CD8-positive, alpha-beta memory T cell (primary cell): ENCODE data around the gene MAPK11. TPM values are rescaled to one million over a fixed set of nuclear protein-coding genes. Genes with fewer than 3 reads are reported as not detected.
A peak's percentile ranks its signal among the peaks of the same experiment; 100 is the strongest.

Source experiments
- CTCF ChIA-PET: fragments of 350-600 bp; sonication (Branson Sonifier 250); formaldehyde crosslinking; loops from one replicate; lab custom pipeline; 2021; ENCODE audit warnings: antibody characterized with exemption; lab: Charles Lee
- POLR2A ChIA-PET: fragments of 350-600 bp; sonication (Branson Sonifier 250); formaldehyde crosslinking; loops from one replicate; lab custom pipeline; 2021; ENCODE audit warnings: antibody characterized with exemption; lab: Charles Lee
- DNase-seq, 5 donors: peaks; one replicate each; pipeline versions ENCODE4 v3.0.0 to v3.0.0-alpha.2; 2020 to 2022; ENCODE audit warnings: mixed read lengths in 1 of 5
- H3K27ac ChIP-seq: one replicate; pipeline ENCODE4 v1.7.0; 2013; ENCODE audit warnings: low read depth, mild to moderate bottlenecking, low read length, moderate library complexity
- H3K27me3 ChIP-seq: 2 replicates; pipeline ENCODE4 v1.7.0; 2013; ENCODE audit warnings: low read length, mild to moderate bottlenecking; ENCODE audit not compliant: insufficient read depth, poor library complexity, severe bottlenecking
- H3K36me3 ChIP-seq: 2 replicates; pipeline ENCODE4 v1.7.0; 2013; ENCODE audit warnings: mild to moderate bottlenecking, low read length, moderate library complexity; ENCODE audit not compliant: insufficient read depth
- H3K4me1 ChIP-seq: 2 replicates; pipeline ENCODE4 v1.7.0; 2013; ENCODE audit warnings: mild to moderate bottlenecking, low read length, moderate library complexity; ENCODE audit not compliant: insufficient read depth
- H3K4me3 ChIP-seq: 2 replicates; pipeline ENCODE4 v1.7.0; 2013; ENCODE audit warnings: mild to moderate bottlenecking, low read length
- H3K9me3 ChIP-seq: 2 replicates; pipeline ENCODE4 v1.7.0; 2013; ENCODE audit warnings: mild to moderate bottlenecking, low read length
- H3K27ac Mint-ChIP-seq, 8 donors: one replicate each; pipeline ENCODE4 v1.8.0; 2020 to 2021; ENCODE audit warnings: mixed read lengths in 8 of 8, mild to moderate bottlenecking in 6 of 8, inconsistent platforms in 3 of 8, moderate library complexity in 3 of 8
- H3K27me3 Mint-ChIP-seq, 2 donors: one replicate each; pipeline ENCODE4 v1.8.0; 2020 to 2021; ENCODE audit warnings: mixed read lengths in 2 of 2, mild to moderate bottlenecking in 1 of 2, moderate library complexity in 1 of 2
- H3K36me3 Mint-ChIP-seq, 3 donors: one replicate each; pipeline ENCODE4 v1.8.0; 2020 to 2021; ENCODE audit warnings: mixed read lengths in 3 of 3, inconsistent platforms in 1 of 3, mild to moderate bottlenecking in 1 of 3
- H3K4me1 Mint-ChIP-seq, 3 donors: one replicate each; pipeline ENCODE4 v1.8.0; 2020 to 2021; ENCODE audit warnings: mixed read lengths in 3 of 3, inconsistent platforms in 1 of 3, mild to moderate bottlenecking in 1 of 3
- H3K4me3 Mint-ChIP-seq, 7 donors: one replicate each; pipeline ENCODE4 v1.8.0; 2020 to 2021; ENCODE audit warnings: mixed read lengths in 7 of 7, mild to moderate bottlenecking in 6 of 7, moderate library complexity in 4 of 7, inconsistent platforms in 2 of 7
- H3K9me3 Mint-ChIP-seq, 5 donors: one replicate each; pipeline ENCODE4 v1.8.0; 2020 to 2022; ENCODE audit warnings: mixed read lengths in 5 of 5, mild to moderate bottlenecking in 3 of 5, moderate library complexity in 2 of 5, inconsistent platforms in 1 of 5
- polyA plus RNA-seq: library from polyadenylated mRNA; unstranded; fragments of 300-500 nt; fragmentation: Illumina TruSeq; gene quantifications from one replicate; pipeline ENCODE4 v1.2.3, GENCODE V29; 2021
- total RNA-seq, 2 experiments: library from RNA; stranded (reverse); gene quantifications; one replicate each; pipeline ENCODE4 v1.2.3, GENCODE V29; 2021

MAPK11 gene
- total and polyA plus RNA-seq, 3 experiments from 2014 or later, result 0.28 to 13.2 (median 12.8) TPM

DNA sequence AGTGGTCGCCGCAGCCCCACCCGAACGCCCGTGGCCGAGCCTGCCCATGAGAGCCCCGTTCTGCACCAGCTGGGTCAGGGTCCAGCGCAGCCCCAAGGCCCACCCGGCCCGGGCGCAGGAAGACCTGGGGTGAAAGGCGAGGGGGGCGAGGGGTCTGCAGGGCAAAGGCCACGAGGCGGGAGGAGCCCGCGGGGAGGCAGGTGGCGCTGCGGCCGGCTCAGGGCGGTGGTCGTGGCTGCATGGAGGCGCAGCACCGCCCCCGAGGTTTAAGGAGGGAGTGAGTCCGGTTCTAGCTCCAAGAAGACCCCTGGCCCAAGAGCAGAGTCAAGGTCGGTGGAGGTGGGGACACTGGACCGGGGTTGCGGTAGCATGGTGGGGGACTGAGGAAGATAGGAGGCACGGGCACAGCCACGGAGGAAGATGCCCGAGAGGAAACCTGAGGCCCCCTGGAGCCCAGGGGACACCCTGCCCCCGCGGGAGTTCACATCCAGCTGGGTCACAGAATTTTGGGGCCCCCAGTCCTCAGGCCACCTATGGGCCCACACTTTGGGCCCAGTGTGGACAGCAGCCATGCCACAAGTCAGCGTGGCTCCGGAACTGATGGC, 18.6 kb downstream of the MAPK11 start:
- no peaks in the 10 kb centered on the region for H3K9me3 Mint-ChIP-seq
- H3K36me3 Mint-ChIP-seq, result peaks cover 0 to 12% (median 5%) of the 10 kb centered on the region in 3 donors
- Histone ChIP-seq H3K27me3 (no peaks in the 10 kb centered on the region), H3K4me1 (peaks cover 28% of the 10 kb centered on the region), H3K36me3 (peaks cover 3% of the 10 kb centered on the region), H3K4me3 (no peak overlapping the region), H3K27ac (no peak overlapping the region), H3K9me3 (no peaks in the 10 kb centered on the region)
- H3K4me3 Mint-ChIP-seq, result peak overlapping the region in 6 of 7 donors; percentile 15 to 68 (median 54)
- ChIA-PET CTCF (interaction anchor here (0.6 to 3.9 kb wide), 21 partner anchors 9 to 370 kb away, joined by 3 to 33 read pairs (median 4); partner anchors contain the start of genes DENND6B, MAPK11 and SCO2), POLR2A (interaction anchor here (0.7 to 2.2 kb wide), 5 partner anchors 75 to 281 kb away, joined by 3 to 7 read pairs (median 4); partner anchors contain the start of genes DENND6B, LMF2, NCAPH2 and SCO2)
- DNase-seq, result no peak
- peaks cover 8 to 36% (median 9%) of the 10 kb centered on the region in 3 donors for H3K4me1 Mint-ChIP-seq
- H3K27ac Mint-ChIP-seq, result peak overlapping the region in 5 of 8 donors; percentile 21 to 79 (median 52)
- peaks cover 0 to 1% of the 10 kb centered on the region in 2 donors for H3K27me3 Mint-ChIP-seq

DNA sequence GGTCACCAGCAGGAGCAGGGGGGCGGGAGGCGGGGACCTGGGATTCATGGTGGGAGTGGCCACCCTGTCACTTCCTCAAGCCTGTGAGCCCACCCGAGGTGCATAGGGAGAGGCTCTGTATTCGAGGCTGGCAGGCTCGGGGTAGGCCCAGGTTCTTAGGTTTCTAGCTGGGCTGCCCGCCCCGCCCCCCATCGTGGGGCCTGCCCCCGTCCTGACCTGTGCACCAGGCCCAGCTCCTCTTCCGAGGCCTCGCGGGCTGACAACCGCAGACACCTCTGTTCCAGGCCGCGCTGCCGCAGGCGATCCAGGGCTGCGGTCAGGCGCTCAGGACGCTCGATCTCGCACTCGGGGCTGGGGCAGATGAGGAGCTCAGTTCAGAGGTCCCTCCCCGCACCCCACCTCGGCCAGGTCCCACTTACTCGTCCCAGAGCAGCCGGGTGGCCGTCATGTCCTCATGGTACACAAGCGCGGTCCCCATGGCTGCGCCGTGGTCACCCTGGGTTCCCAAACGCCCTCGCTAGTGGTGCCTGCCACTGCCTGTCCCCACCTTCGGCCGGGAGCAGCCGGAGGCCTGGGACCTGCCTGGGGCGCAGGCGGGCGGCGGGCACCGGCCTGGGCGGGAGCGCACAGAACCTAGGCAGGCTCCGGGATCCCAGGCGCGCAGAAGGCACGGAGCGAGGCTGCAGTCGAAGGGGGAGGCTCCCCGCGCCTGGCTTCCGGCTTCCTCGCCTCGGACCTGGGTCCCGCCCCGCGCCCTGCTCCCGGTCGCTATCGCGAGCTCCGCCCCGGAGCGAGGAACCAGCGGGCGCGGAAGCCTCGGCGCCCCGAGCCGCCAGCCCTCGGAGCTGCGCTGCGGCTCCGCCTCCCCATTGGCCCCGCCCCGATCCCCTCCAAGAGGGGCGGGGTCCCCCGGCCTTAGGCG, 19.4 kb downstream of the MAPK11 start, which contains the start of gene HDAC10:
Gene HDAC10, minus strand, starts transcription at position 711 of the 922 bp plus-strand sequence. Its CDS starts 233 bp downstream, at position 478.
- Mint-ChIP-seq H3K4me1 (peaks cover 8 to 36% (median 9%) of the 10 kb centered on the region in 3 donors), H3K4me3 (peak within 1 kb of the TSS; percentile 73 to 86 (median 82)), H3K9me3 (no peaks in the 10 kb centered on the region), H3K27me3 (peaks cover 0 to 1% of the 10 kb centered on the region in 2 donors), H3K36me3 (peaks cover 0 to 12% (median 5%) of the 10 kb centered on the region in 3 donors), H3K27ac (peak within 1 kb of the TSS in 7 of 8 donors; percentile 43 to 85 (median 60))
- peak; percentile 68 to 84 (median 75) for DNase-seq
- POLR2A ChIA-PET, result interaction anchor here (0.7 to 2.2 kb wide), 8 partner anchors 64 to 298 kb away, joined by 3 to 7 read pairs (median 4); partner anchors contain the start of genes DENND6B, LMF2, NCAPH2 and SCO2
- CTCF ChIA-PET, result interaction anchor here (0.6 to 3.9 kb wide), 19 partner anchors 9 to 371 kb away, joined by 3 to 33 read pairs (median 4); partner anchors contain the start of genes DENND6B, MAPK11 and SCO2
- Histone ChIP-seq H3K27ac (peak within 1 kb of the TSS; percentile 65), H3K4me3 (peak within 1 kb of the TSS; percentile 83), H3K36me3 (peaks cover 11% of the 10 kb centered on the region), H3K9me3 (no peaks in the 10 kb centered on the region), H3K27me3 (no peaks in the 10 kb centered on the region), H3K4me1 (peaks cover 32% of the 10 kb centered on the region)

DNA sequence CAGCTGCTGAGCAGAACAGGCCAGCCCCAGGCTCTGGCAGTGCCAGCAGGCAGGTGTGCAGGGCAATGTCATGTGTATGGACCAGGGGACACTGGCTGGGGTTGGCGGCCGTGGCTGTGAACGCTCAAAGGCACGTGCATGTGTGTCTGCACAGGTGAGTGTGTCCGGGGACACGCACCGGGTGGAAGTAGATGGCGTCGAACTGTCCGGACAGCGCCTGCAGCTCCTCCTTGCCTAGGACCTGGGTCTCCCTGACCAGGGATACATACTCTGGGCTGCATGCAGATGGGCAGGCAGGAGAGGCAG, 20.0 kb downstream of the MAPK11 start:
- H3K4me1 Mint-ChIP-seq, result peaks cover 8 to 39% (median 9%) of the 10 kb centered on the region in 3 donors
- ChIA-PET CTCF (interaction anchor here (0.9 to 3.9 kb wide), 9 partner anchors 8 to 372 kb away, joined by 3 to 33 read pairs (median 10); partner anchors contain the start of genes DENND6B and SCO2), POLR2A (interaction anchor here (1.1 kb wide), 2 partner anchors 64 to 298 kb away, joined by 3 read pairs; no protein-coding TSS in a partner anchor)
- H3K4me3 Mint-ChIP-seq, result peak overlapping the region; percentile 73 to 86 (median 82)
- H3K27me3 ChIP-seq, result no peaks in the 10 kb centered on the region
- H3K4me1 ChIP-seq, result peaks cover 36% of the 10 kb centered on the region
- DNase-seq, result no peak
- H3K27ac ChIP-seq, result peak overlapping the region; percentile 65
- H3K9me3 ChIP-seq, result no peaks in the 10 kb centered on the region
- H3K4me3 ChIP-seq, result peak overlapping the region; percentile 83
- H3K9me3 Mint-ChIP-seq, result no peaks in the 10 kb centered on the region
- H3K27ac Mint-ChIP-seq, result peak overlapping the region in 4 of 8 donors; percentile 43 to 83 (median 62)
- H3K36me3 Mint-ChIP-seq, result peaks cover 0 to 12% (median 5%) of the 10 kb centered on the region in 3 donors
- peaks cover 0 to 1% of the 10 kb centered on the region in 2 donors for H3K27me3 Mint-ChIP-seq
- H3K36me3 ChIP-seq, result peaks cover 13% of the 10 kb centered on the region

- Mint-ChIP-seq H3K4me3 (peak overlapping the region; percentile 44 to 83 (median 80)), H3K4me1 (peaks cover 12 to 45% (median 12%) of the 10 kb centered on the region in 3 donors), H3K27ac (peak overlapping the region in 2 of 8 donors; percentile 58 to 94), H3K9me3 (no peaks in the 10 kb centered on the region), H3K36me3 (peaks cover 0 to 16% (median 5%) of the 10 kb centered on the region in 3 donors), H3K27me3 (peaks cover 0 to 3% of the 10 kb centered on the region in 2 donors)
- H3K36me3 ChIP-seq, result peaks cover 13% of the 10 kb centered on the region
- H3K27me3 ChIP-seq, result no peaks in the 10 kb centered on the region
- CTCF ChIA-PET, result interaction anchor here (0.9 to 3.9 kb wide), 7 partner anchors 7 to 372 kb away, joined by 3 to 33 read pairs (median 11); partner anchors contain the start of genes DENND6B and SCO2
- no peak overlapping the region for H3K4me3 ChIP-seq
- H3K4me1 ChIP-seq, result peaks cover 36% of the 10 kb centered on the region
- H3K27ac ChIP-seq, result no peak overlapping the region
- no peaks in the 10 kb centered on the region for H3K9me3 ChIP-seq
- DNase-seq, result no peak
- POLR2A ChIA-PET, result no interaction called here
Measured at GRCh38 chr22:50249341-50250248, 20.6 kb downstream of the MAPK11 start.

DNA sequence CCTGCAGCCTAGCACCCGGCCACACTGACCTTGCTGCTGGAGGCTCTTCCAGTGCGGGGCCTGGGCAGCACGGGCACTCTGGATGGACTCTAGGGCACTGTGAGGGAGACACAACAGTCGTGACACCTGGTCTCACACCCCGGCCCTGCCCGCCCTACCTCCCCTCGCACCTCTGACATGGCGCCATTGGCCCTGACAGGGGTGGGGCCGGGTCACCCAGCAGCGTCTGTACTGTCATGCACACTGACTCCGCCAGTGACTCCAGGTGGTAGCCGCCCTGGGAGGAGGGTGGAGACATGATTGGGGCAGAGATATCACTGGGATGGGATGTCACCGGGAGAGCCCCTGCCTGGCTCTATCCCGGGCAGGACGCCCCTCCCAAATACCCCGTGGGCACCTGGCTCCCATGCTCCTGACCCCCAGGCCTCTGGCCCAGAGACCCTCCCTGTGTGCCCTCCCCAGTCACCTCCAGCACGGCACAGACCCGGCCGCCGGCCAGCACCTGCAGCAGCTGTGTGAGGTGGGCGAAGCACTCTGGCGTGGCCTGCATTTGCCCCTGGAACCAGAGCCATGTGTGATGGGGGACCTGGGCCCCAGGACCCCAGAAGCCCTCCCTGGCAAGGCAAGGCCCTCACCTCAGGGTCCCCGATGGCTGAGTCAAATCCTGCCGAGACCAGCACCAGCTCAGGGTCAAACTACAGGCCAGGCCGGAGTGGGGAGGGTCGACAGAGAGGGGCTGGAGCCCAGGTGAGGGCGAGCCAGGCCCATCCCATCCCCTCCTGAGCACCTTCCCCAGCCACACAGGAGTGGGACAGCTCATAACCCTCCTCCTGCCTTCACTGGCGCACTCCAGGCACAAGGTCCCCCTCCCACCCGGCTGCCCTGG, 21.7 kb downstream of the MAPK11 start:
- Mint-ChIP-seq H3K36me3 (peaks cover 0 to 22% (median 5%) of the 10 kb centered on the region in 3 donors), H3K4me1 (peaks cover 21 to 56% (median 22%) of the 10 kb centered on the region in 3 donors), H3K9me3 (no peaks in the 10 kb centered on the region), H3K4me3 (peak overlapping the region in 6 of 7 donors; percentile 32 to 88 (median 62)), H3K27ac (peak overlapping the region in 6 of 8 donors; percentile 79 to 97 (median 90)), H3K27me3 (peaks cover 0 to 1% of the 10 kb centered on the region in 2 donors)
- peaks cover 13% of the 10 kb centered on the region for H3K36me3 ChIP-seq
- CTCF ChIA-PET, result no interaction called here
- H3K9me3 ChIP-seq, result no peaks in the 10 kb centered on the region
- POLR2A ChIA-PET, result no interaction called here
- peaks cover 43% of the 10 kb centered on the region for H3K4me1 ChIP-seq
- no peak overlapping the region for H3K4me3 ChIP-seq
- DNase-seq, result no peak
- peak overlapping the region; percentile 31 for H3K27ac ChIP-seq
- H3K27me3 ChIP-seq, result no peaks in the 10 kb centered on the region

- Mint-ChIP-seq H3K36me3 (peaks cover 0 to 22% (median 5%) of the 10 kb centered on the region in 3 donors), H3K27ac (peak overlapping the region in 7 of 8 donors; percentile 52 to 97 (median 89)), H3K4me1 (peaks cover 24 to 59% (median 25%) of the 10 kb centered on the region in 3 donors), H3K4me3 (peak overlapping the region; percentile 19 to 88 (median 57)), H3K27me3 (peaks cover 0 to 1% of the 10 kb centered on the region in 2 donors), H3K9me3 (no peaks in the 10 kb centered on the region)
- Histone ChIP-seq H3K4me1 (peaks cover 50% of the 10 kb centered on the region), H3K9me3 (no peaks in the 10 kb centered on the region), H3K36me3 (peaks cover 13% of the 10 kb centered on the region), H3K4me3 (no peak overlapping the region), H3K27ac (peak overlapping the region; percentile 31), H3K27me3 (no peaks in the 10 kb centered on the region)
- peak in 3 of 5 donors; percentile 58 to 85 (median 66) for DNase-seq
- ChIA-PET POLR2A (interaction anchor here (0.6 kb wide), 1 partner anchor 105 kb away, joined by 3 read pairs; no protein-coding TSS in a partner anchor), CTCF (no interaction called here)
Measured at GRCh38 chr22:50247748-50248147, 22.4 kb downstream of the MAPK11 start.
